Suppressor macrophage (primary cell): Measurements from ENCODE around the gene CHCHD6.

Experiments
- DNase-seq, 4 experiments: peaks; one replicate each; pipeline ENCODE4 v3.0.0-alpha.2; 2020 to 2022

CHCHD6 gene

GRCh38 chr3:126998320-126998719 lies 294.3 kb downstream of the CHCHD6 start:
- no peak for DNase-seq

DNA sequence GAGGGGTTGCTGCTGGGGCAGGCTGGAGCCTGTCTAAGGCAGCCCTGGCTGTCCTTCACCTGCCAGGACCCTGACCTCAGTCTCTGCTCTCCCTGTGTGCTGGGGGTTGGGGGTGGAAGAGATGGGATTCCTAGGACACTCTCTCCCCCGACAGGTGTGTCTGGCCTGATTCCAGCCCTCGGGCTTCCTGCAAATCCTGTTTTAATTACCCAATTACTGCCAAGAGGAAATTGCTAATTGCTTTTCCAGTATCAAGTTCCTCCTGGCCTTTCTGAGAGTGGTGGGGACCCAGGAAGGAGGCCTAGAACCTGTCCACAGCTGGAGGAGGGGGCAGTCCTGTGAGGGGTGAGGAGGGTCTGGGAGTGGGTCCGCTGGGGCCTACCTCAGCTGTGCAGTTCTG lies 294.7 kb downstream of the CHCHD6 start:
- DNase-seq: no peak

- DNase-seq: no peak
These were observed 295.3 kb downstream of the CHCHD6 start for GRCh38 chr3:126999383-126999782.

DNA sequence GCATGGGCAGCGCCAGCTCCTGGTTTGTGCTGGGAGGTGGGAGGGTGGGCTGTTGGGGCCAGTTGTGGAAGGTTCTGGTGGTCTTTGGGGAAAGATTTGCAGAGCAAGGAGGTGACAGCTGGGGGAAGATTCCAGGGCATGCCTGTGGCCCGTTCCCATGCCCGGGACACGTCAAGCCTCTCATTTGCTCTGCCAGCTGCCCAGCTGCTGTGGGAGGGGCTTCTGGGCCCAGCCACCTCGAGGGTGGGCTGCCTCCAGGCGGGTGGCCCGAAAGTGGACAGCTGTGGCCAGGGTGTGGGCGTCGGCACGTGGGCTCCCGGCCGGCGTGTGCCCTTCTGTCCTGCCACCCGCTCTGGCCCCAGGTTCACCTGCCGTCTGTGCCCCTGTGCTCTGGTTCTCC lies 296.1 kb downstream of the CHCHD6 start:
- no peak for DNase-seq

DNA sequence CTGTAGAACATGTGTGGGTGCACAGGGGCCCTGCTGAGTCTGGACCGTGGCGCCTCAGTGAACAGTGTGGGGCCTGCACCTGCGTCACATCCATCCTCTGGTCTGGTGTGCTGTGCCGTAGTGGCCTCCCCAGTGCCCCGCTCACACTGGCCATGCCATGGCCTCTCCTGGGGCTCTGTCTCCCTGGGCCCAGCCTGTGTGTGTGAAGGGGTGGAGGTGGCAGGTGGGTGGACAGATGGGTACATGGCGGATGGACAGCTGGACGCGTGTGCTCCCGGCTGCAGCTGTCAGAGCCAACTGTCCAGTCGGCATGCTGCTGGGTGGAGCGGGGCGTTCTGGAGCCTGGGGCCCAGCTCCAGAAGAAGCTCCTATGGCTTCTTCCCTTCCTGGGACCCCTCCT lies 296.7 kb downstream of the CHCHD6 start:
- no peak for DNase-seq

- no peak for DNase-seq
These were observed 297.6 kb downstream of the CHCHD6 start for GRCh38 chr3:127001486-127002194.

DNA sequence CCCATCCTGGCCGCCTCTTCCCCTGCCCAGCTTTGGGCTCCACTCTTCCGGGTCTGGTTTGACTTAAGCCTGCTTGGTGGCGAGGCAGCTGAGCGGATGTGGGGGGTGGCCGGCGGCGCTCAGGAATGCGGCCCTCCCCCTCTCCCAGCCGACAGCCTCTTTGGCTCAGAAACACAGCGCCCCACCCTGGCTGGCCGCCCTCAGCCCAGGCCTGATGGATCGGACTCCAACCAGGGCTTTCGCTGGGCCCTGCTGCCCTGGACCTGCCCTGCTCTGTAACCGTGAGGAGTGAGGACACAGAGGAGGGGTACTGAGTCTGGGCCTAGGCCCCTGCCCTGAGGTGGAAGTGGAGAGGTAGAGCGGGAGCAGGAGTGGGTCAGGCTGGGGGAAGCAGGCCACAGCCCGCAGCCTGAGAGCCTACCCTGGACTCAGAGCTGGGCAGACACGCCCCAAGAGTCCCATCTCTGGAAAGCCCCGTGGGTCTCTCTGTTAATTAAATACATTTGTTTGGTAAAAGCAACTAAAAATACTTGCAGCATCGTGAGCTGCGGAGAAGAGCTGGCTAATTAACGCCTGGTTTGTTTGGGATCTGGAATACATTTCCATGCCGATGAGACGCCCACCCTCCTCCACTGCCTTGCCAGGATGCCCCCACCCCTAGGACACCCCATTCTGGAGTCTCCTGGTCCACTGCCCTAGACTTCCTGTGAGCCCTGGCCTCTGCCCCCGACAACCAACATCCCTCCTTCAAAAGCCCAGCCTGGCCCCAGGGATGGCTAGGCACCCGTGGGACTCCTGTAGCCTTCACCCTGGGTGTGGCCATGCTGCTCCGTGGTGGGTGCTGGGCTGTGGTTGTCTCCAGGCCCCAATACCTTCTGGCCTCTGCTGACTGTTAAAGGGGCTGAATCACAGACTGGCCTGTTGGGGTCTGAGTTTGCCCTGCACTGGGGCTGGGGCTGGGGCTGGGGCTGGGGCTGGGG lies 298.4 kb downstream of the CHCHD6 start:
- no peak for DNase-seq

GRCh38 chr3:127003175-127003555 lies 299.1 kb downstream of the CHCHD6 start:
- no peak for DNase-seq

DNA sequence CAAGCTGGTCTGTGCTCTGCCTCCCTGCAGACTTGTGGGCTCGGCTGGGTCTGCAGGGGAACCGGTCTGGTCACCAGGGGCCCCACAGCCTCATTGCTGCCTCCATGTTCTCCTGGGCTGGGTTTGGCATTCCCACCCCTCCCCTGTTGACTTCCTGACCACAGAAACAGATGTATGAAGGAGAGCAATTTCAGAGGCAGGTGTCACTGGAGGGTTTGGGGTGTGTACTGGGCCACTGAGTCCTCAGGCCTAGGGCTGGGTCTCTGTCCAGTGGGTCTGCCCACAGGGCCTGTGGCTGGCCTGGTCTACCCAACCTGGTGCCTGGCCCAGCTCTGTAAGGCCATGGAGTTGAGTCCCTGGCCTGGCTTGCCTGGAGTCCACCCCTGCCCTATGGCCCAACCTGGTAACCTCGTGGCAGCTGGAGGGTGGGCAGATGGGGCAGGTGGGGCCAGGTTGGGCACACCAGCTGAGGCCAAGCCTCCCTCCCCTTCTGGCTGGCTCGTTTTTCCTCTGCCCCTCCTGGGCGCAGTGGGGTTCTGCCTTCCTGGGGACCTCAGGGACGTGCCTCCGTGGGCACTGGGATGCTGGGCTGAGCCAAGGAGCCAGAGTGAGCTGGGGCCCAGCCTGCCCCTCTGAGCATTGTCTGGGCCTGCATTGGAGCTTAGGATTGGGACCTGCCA lies 299.7 kb downstream of the CHCHD6 start:
- no peak for DNase-seq

GRCh38 chr3:127004641-127005397 lies 300.8 kb downstream of the CHCHD6 start:
- DNase-seq: no peak

DNA sequence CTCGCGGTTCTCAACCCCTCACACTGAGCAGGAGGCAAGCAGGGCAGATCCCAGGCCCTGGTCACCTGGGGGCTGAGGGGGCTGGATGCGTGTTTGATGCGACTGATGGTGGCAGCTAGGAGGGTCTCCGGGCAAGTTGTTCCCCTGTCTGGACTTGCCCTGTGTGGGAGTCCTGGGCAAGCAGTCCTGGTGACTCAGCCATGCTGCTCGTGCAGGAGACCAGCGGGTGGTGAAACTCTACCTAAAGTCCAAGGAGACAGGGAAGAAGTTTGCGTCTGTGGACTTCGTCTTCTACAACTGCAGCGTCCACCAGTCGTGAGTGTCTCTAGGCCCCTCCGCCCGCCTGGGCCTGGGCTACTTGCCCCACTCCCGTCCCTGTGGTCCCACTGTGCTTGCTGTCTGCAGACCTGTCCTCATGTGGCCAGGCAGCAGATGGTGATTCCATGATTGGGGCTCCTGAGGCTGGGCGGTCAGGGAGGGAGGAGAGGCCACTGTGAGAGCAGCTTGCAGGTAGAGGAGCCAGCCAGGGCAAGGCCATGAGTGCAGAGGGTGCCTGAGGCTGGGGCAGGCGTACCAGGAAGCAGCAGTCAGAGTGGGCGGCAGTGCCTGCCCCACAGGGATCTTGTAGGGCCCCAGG lies 301.9 kb downstream of the CHCHD6 start:
- no peak for DNase-seq

DNA sequence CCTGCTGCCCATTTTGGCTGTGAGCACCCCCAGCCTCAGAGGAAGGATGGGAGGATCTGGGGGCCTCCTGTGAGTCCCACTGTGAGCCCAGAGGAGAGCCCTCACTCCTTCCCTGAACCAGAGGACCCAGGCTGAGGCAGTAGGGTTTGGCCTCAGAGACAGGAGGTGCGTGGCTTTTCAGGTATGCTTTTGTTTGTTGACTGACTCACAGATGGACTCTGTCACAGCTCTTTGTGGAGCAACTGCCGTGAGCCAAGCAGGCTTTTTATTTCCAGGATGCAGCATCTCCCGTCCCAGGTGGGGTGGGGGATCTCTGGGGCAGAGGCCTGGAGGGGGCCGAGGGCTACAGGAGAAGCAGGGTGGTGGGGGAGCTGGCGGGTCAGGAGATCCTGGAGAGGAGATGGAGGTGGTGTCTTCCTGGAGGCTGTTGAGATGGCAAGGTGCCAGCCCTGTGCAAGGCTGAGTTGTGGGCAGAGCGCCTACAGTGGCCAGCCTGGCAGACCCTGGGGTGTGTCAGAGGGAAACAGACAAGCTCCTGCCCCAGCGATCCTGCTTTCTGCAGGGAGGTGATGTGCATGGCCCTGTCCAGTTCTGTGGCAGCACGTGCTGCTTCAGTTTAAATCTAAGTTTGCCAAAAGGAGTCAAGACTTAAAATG lies 302.9 kb downstream of the CHCHD6 start:
- DNase-seq: no peak

DNA sequence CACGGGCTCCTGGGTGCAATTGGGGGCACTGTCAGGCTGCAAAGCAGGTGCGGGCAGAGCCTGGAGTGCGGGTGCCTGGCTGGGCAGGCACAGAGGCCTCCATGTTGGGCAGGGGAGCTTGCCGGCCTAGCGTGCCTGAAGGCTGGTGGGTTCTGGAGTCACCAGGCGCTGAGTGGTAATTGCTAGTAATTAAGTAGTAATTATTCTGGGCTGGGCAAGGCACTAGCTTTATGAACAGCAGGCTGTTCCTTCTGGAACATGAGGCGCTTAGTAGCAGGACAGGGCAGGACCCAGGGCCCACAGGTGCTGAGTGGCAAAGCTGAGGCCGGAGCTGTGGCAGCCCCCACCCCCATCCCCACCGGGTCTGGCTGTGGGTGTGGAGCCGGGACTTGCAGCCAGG lies 304.2 kb downstream of the CHCHD6 start:
- DNase-seq: no peak

DNA sequence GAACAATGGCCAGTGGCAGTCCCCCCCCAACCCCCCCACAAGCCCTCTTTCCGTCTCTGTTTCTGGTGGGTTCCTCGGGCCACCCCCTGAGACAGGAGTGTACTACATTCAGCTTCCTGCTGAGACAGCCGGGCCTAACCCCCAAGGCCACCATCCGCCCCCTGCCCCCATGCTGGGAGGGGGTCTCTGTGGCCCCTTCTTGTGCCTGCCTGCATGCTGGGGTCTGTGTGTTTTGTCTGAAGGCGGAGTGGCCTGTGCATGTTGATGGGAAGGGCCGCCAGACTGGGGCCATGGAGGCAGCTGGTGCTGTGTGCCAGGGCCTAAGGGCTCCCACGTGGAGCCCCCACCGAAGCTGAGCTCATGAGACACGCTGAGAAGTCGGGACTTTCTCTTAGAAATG lies 305.5 kb downstream of the CHCHD6 start:
- DNase-seq: no peak
